Measurements from ENCODE around the gene NEK7.
"Not testable (repeated sequence)": the region's sequence is repeated elsewhere in the genome, so short reads cannot be mapped to it uniquely, and the experiment has no call there.

Gene NEK7

GRCh38 chr1:198298640-198299039 is 141.8 kb downstream of the NEK7 start:
- no peak for DNase-seq

GRCh38 chr1:198300451-198300850 is 143.7 kb downstream of the NEK7 start:
- DNase-seq: no peak

- DNase-seq: no peak
These were observed 147.6 kb downstream of the NEK7 start for GRCh38 chr1:198304431-198304830.

- not testable (repeated sequence) for DNase-seq
These were observed 158.0 kb downstream of the NEK7 start for GRCh38 chr1:198314817-198315216.

GRCh38 chr1:198315331-198315730 is 158.5 kb downstream of the NEK7 start:
- not testable (repeated sequence) for DNase-seq

- DNase-seq: no peak
These were observed 159.8 kb downstream of the NEK7 start for GRCh38 chr1:198316546-198317100.

GRCh38 chr1:198318085-198318484 is 161.3 kb downstream of the NEK7 start:
- DNase-seq: no peak

GRCh38 chr1:198320759-198321158 is 164.0 kb downstream of the NEK7 start:
- DNase-seq: no peak

GRCh38 chr1:198326232-198326631 is 169.4 kb downstream of the NEK7 start:
- no peak for DNase-seq

GRCh38 chr1:198326915-198327314 is 170.1 kb downstream of the NEK7 start:
- DNase-seq: no peak

GRCh38 chr1:198328458-198329032 is 171.7 kb downstream of the NEK7 start:
- DNase-seq: no peak

- no peak for DNase-seq
These were observed 174.3 kb downstream of the NEK7 start for GRCh38 chr1:198330982-198331615.

GRCh38 chr1:198333744-198334143 is 176.9 kb downstream of the NEK7 start:
- no peak for DNase-seq

GRCh38 chr1:198335663-198336062 is 178.9 kb downstream of the NEK7 start:
- DNase-seq: no peak

GRCh38 chr1:198337886-198338285 is 181.1 kb downstream of the NEK7 start:
- DNase-seq: no peak

- no peak for DNase-seq
These were observed 183.3 kb downstream of the NEK7 start for GRCh38 chr1:198340139-198340538.

GRCh38 chr1:198346178-198346577 is 189.4 kb downstream of the NEK7 start:
- no peak for DNase-seq

- DNase-seq: no peak
These were observed 193.7 kb downstream of the NEK7 start for GRCh38 chr1:198350456-198350855.

- no peak for DNase-seq
These were observed 196.3 kb downstream of the NEK7 start for GRCh38 chr1:198352975-198353695.

GRCh38 chr1:198357937-198358336 is 201.1 kb downstream of the NEK7 start:
- no peak for DNase-seq

- DNase-seq: no peak
These were observed 202.3 kb downstream of the NEK7 start for GRCh38 chr1:198359024-198359653.

- no peak for DNase-seq
These were observed 203.5 kb downstream of the NEK7 start for GRCh38 chr1:198360208-198360729.

- no peak for DNase-seq
These were observed 204.5 kb downstream of the NEK7 start for GRCh38 chr1:198361237-198361767.

Data from NCI-H526 treated with DMSO at 0.1 percent for 48 hours (cell line).